SK-N-MC (cell line): ENCODE results near the gene PLAGL1.

Experiments used
- EZH2 ChIP-seq: fragments of 200-600 bp; sonication (generic); IDR thresholded peaks from one replicate; pipeline ENCODE4 v1.6.1; 2017; ENCODE audit warnings: antibody characterized with exemption
- FOXP2 ChIP-seq: optimal IDR thresholded peaks from 2 replicates; pipeline ENCODE3; 2011; ENCODE audit warnings: mild to moderate bottlenecking, moderate library complexity; ENCODE audit not compliant: insufficient read depth; ENCODE audit errors: extremely low read length, control extremely low read depth
- POLR2AphosphoS5 ChIP-seq: IDR thresholded peaks from 2 replicates; pipeline ENCODE4 v1.6.1; 2012; ENCODE audit warnings: mild to moderate bottlenecking, low read depth, low read length, borderline replicate concordance

GRCh38 chr6:143934867-143935266, 73.2 kb downstream of the PLAGL1 start:
- TF ChIP-seq EZH2 (no peak), POLR2AphosphoS5 (no peak), FOXP2 (no peak)
